ENCODE results near the gene ZNF385B. TPM values are rescaled to one million over a fixed set of nuclear protein-coding genes. Genes with fewer than 3 reads are reported as not detected.

Gene ZNF385B
- total RNA-seq, 1 donor from 2014 or later: 0.25 TPM

- H3K4me3 ChIP-seq (ENCODE audit: low read depth, low read length): no peak overlapping the region
- no peaks in the 10 kb centered on the region for H3K36me3 ChIP-seq (ENCODE audit: control insufficient read depth, insufficient read depth, low read length)
- no peaks in the 10 kb centered on the region for H3K27me3 ChIP-seq (ENCODE audit: control insufficient read depth, insufficient read depth, low read length)
- peak; percentile 35 for DNase-seq (ENCODE audit: low read depth)
- peak; percentile 91 for TF ChIP-seq CTCF (IDR thresholded peaks at IDR 0.05; ENCODE audit: insufficient read depth, low read length, poor library complexity, severe bottlenecking)
Measured at GRCh38 chr2:179422037-179422643, 439.3 kb downstream of the ZNF385B start.

- H3K4me3 ChIP-seq (ENCODE audit: low read depth, low read length): no peak overlapping the region
- no peaks in the 10 kb centered on the region for H3K27me3 ChIP-seq (ENCODE audit: control insufficient read depth, insufficient read depth, low read length)
- H3K36me3 ChIP-seq (ENCODE audit: control insufficient read depth, insufficient read depth, low read length): no peaks in the 10 kb centered on the region
- no peak for DNase-seq (ENCODE audit: low read depth)
- TF ChIP-seq CTCF (IDR thresholded peaks at IDR 0.05; ENCODE audit: insufficient read depth, low read length, poor library complexity, severe bottlenecking): no peak
Measured at GRCh38 chr2:179417436-179417949, 443.9 kb downstream of the ZNF385B start.

- Histone ChIP-seq H3K4me3 (ENCODE audit: low read depth, low read length) (no peak overlapping the region), H3K27me3 (ENCODE audit: control insufficient read depth, insufficient read depth, low read length) (no peaks in the 10 kb centered on the region), H3K36me3 (ENCODE audit: control insufficient read depth, insufficient read depth, low read length) (no peaks in the 10 kb centered on the region)
- DNase-seq (ENCODE audit: low read depth): peak; percentile 18
- no peak for TF ChIP-seq CTCF (IDR thresholded peaks at IDR 0.05; ENCODE audit: insufficient read depth, low read length, poor library complexity, severe bottlenecking)
Measured at GRCh38 chr2:179412112-179412511, 449.3 kb downstream of the ZNF385B start.

- Histone ChIP-seq H3K36me3 (ENCODE audit: control insufficient read depth, insufficient read depth, low read length) (no peaks in the 10 kb centered on the region), H3K27me3 (ENCODE audit: control insufficient read depth, insufficient read depth, low read length) (no peaks in the 10 kb centered on the region), H3K4me3 (ENCODE audit: low read depth, low read length) (no peak overlapping the region)
- TF ChIP-seq CTCF (IDR thresholded peaks at IDR 0.05; ENCODE audit: insufficient read depth, low read length, poor library complexity, severe bottlenecking): peak; percentile 54
- no peak for DNase-seq (ENCODE audit: low read depth)
Measured at GRCh38 chr2:179410552-179411356, 450.7 kb downstream of the ZNF385B start.

- DNase-seq (ENCODE audit: low read depth): no peak
- H3K4me3 ChIP-seq (ENCODE audit: low read depth, low read length): no peak overlapping the region
- H3K36me3 ChIP-seq (ENCODE audit: control insufficient read depth, insufficient read depth, low read length): no peaks in the 10 kb centered on the region
- no peaks in the 10 kb centered on the region for H3K27me3 ChIP-seq (ENCODE audit: control insufficient read depth, insufficient read depth, low read length)
- TF ChIP-seq CTCF (IDR thresholded peaks at IDR 0.05; ENCODE audit: insufficient read depth, low read length, poor library complexity, severe bottlenecking): no peak
Measured at GRCh38 chr2:179403624-179404023, 457.8 kb downstream of the ZNF385B start.

Data from kidney epithelial cell (primary cell).